CD4-positive, alpha-beta T cell treated with Interleukin-2 at 100 ng/mL for 4 hours (primary cell): Measurements from ENCODE around the gene DISP2.

Source experiments
- DNase-seq: peaks from one replicate; pipeline ENCODE4 v3.0.0-alpha.2; 2020; ENCODE audit warnings: low spot score

DISP2 gene

GRCh38 chr15:40388941-40389823, 31.2 kb downstream of the DISP2 start:
- DNase-seq, result no peak

GRCh38 chr15:40389824-40390595, 32.0 kb downstream of the DISP2 start:
- no peak for DNase-seq

DNA sequence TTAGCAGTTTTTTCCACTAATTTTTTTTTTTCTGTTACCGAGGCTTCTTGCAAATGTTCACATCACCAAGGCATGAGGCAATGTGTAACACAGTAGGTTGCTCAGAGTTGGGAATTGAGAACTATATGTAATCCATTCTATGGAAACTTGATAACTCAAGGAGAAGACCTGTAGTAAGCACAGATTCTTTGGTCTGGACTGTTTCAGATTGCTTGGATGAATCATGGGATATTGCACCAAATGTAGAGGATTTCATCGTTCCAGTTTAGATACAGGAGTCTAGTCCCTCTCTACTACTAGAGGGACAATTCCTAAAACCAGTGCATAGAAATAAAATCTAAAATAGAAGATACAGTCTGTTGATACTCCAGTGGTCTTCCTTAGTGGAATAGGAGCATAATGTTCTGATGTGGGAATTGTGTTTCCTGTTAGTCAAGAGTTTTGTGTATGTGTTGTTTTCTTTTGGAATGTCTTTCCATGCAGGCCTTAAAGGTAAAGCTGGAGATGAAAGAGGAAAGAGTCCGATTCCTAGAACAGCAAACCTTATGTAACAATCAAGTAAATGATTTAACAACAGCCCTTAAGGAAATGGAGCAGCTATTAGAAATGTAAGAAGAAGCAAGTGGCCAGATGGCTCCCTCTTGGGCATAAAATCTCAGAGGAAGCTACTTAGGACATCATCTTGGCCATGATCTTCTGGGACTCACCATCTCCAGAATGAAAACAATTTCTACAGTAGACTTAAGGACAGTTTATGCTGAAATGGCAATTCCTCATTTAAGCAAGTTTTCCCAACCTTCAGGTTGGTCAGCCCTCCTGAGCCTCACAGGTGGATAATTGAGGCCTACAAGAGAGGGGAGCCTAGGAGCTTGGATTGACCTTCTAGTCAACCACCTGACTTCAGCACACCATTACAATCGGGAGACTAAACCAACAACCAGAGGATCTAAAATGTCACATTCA, 35.2 kb downstream of the DISP2 start:
- DNase-seq, result no peak

DNA sequence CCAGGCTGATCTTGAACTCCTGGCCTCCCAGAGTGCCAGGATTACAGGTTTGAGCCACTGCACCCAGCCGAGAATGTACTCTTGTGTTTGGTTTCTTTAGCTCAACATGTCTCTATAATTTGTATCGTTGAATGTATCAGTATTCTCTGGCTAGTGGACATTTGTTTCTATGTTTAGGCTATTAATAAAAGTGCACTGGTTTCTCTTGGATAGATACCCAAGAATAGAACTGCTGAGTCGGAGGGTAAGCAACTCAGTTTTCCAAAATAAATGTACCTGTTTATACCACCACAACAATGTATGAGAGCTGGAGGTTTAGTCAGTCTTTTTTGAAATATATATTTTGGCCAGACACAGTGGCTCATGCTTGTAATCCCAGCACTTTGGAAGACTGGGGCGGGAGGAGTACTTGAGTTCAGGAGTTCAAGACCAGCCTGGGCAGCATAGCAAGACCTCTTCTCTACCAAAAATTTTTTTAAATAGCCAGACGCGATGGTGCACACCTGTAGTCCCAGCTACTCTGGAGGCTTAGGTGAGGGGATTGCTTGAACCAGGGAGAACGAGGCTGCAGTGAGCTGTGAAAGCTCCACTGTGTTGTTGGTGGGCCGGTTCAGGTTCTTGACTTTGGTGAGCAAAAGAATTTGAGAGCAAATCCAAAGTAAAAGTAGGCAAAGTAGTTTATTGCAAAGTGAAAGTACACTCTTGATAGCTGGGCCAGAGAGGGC, 39.8 kb downstream of the DISP2 start:
- no peak for DNase-seq

GRCh38 chr15:40398413-40398873, 40.4 kb downstream of the DISP2 start:
- no peak for DNase-seq

DNA sequence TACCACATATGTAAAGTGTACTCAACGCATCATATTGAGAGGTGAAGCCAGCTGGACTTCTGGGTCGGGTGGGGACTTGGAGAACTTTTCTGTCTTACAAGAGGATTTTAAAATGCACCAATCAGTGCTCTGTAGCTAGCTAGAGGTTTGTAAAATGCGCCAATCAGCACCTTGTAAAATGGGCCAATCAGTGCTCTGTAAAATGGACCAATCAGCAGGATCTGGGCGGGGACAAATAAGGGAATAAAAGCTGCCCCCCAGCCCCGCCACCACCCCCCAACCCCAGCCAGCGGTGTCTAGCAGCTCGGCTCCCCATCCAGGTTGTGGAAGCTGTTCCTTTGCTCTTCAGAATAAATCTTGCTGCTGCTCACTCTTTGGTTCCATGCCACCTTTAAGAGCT, 41.4 kb downstream of the DISP2 start:
- no peak for DNase-seq

DNA sequence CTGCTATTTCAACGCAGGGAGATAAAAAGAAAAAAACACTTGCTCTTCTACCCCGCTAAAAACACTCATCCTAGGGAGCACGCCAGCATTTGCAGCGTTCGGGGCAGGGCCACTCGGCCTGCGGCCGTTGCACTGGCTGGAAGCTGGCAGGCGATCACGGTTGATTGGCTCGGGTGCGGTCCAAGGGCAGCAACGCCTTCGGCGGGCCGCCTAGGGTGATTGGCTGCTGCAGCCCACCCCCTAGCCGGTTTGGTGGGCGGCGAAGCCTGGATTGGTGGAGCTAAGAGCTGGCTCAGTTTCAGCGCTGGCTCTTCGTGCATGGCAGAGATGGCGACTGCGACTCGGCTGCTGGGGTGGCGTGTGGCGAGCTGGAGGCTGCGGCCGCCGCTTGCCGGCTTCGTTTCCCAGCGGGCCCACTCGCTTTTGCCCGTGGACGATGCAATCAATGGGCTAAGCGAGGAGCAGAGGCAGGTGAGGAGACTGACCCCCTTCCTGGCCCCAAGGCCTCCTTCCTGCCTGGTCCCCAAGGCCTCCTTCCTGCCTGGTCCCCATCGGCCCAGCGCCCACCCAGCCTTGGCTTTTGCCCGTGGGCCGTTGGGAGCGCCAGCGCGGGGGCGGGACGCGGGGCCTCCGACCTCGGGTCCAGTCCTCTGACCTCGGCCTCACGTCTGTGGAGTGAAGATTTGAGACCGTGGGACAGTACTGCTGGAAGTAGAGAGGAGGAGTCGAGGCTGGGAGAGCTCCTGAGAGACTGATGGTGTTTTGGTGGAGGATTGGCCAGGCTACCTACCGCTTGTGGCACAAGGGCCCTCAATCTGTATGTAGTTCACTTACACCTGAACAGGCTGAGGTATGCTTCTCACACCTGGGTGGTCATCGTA, 47.7 kb downstream of the DISP2 start, which contains the start of gene IVD:
IVD (plus strand) TSS at position 295 of the 881 bp plus-strand sequence; CDS start at position 328, 33 bp downstream.
- peak; percentile 92 for DNase-seq

GRCh38 chr15:40407330-40407990, 49.4 kb downstream of the DISP2 start:
- DNase-seq, result no peak

GRCh38 chr15:40409366-40409765, 51.3 kb downstream of the DISP2 start:
- DNase-seq, result no peak

- DNase-seq, result no peak
Measured at GRCh38 chr15:40410476-40410875, 52.5 kb downstream of the DISP2 start.

- no peak for DNase-seq
Measured at GRCh38 chr15:40412095-40412759, 54.2 kb downstream of the DISP2 start.

- no peak for DNase-seq
Measured at GRCh38 chr15:40413036-40413435, 55.0 kb downstream of the DISP2 start.

GRCh38 chr15:40414816-40415215, 56.8 kb downstream of the DISP2 start:
- no peak for DNase-seq

DNA sequence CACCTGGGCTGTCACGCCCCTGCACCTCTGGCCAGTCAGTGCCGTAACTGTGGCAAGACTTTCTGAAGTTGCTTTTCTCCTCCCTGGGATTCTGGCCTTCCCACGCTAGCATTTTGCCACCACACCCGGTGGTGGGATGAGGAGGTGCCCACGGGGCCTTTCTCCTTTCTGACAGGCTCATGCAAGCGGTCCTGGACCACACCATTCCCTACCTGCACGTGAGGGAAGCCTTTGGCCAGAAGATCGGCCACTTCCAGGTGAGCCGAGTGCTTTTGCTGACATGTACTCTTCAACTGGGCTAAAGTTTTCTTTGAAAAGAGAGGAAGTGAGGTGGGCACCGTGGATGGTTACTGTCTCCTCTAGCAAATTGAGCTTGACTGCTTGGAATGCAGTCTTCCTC, 57.2 kb downstream of the DISP2 start:
- DNase-seq, result no peak

- DNase-seq, result no peak
Measured at GRCh38 chr15:40416056-40416455, 58.0 kb downstream of the DISP2 start.

GRCh38 chr15:40418126-40418525, 60.1 kb downstream of the DISP2 start:
- no peak for DNase-seq

- no peak for DNase-seq
Measured at GRCh38 chr15:40420071-40420713, 62.2 kb downstream of the DISP2 start.

DNA sequence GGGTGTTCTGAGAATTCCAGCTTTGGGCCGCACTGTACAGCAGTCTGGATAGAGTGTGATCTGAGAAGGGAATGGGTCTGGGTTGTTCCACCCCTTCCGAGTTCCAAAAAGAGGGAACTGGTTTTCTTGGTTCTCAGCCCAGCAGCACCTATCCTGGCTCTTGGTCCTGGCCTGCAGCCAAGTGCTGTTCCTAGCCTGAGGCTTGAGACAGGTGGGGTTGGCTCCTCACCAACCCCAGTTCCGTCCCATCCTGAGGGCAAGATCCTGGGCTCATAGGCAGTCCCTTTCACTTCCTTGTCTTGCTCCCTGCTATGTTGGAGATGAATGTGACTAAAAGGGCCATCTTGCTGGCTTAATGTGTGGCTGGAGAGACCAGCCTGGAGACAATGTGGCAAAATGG, 62.8 kb downstream of the DISP2 start:
- DNase-seq, result no peak
